Measurements from ENCODE around the gene NUMA1.

Gene NUMA1

DNA sequence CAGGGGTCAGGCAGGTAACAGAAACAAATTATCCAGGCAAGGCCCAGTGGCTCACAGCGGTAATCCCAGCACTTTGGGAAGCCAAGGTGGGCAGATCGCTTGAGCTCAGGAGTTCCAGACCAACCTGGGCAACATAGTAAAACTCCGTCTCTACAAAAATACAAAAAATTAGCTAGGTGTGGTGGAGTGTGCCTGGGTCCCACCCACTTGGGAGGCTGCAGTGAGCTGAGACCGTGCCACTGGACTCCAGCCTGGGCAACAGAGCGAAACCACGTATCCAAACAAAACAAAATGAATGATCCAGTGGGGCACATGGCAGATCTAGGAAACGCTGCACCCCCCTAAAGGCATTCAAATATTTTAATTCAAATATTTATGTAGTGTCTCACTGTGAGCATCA, 9.9 kb downstream of the NUMA1 start:
- DNase-seq: no peak
- in situ Hi-C loops (cut with MboI; ENCODE audit: low pct_unique_long_range_greater_than_20kb, low sequenced_read_pairs): no loop called here

DNA sequence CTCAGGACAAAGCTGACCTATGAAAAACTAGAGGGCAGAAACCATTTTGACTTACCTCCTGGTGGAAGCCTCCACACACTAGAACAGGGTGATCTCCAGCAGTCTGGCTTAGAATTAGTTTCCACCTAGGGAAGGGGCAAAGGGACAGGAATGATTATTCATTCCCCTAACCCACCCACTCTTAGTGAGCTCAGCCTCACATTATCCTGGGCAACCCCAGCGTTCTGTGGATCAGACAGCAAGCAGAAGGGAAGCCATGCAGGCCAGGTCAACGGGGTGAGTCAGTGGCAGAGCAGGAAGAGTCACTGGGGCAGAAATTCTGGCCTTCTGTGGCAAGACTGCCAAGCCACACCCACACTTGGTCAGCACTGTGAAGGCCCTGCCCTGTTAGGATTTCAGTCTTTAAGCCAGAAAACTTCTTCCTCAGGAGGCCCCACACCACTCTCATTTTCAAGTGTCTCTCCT, 10.5 kb downstream of the NUMA1 start:
- in situ Hi-C loops (cut with MboI; ENCODE audit: low pct_unique_long_range_greater_than_20kb, low sequenced_read_pairs): no loop called here
- no peak for DNase-seq

DNA sequence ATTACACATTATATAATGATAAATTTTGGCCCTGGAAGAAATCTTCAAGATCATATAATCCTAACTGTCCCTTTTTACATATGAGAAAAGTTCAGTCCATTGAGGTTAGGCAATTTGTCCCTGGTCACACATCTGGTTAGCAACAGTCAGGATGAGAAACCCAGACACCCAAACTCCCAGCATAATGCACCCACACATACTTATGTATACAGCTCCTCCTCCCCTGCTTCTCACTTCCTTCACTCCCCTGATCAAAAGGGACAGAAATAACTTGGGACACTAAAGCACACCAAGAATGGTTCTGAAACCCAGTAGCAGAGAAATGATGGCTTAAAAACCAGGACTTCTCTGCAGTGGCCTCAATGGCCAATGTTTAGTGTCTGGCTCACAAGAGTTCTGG, 11.1 kb downstream of the NUMA1 start:
- DNase-seq: no peak
- in situ Hi-C loops (cut with MboI; ENCODE audit: low pct_unique_long_range_greater_than_20kb, low sequenced_read_pairs): no loop called here

DNA sequence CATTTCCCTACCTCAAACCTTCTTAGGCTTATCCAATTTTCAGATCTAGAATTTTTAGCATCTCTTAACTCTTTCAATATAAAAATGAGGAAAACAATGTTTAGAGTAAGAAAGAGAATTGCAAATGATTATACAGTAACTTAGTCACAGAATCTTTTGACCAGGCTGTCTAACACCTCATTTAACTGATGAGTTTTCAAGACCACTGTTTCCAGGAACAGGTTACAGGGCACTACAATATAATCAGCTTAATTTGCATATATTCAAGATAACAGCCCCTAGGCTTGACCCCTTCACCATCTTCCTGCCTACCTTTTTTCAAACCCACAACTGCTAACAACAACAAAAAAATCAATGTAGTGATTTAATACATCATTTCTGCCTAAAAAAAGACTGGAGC, 12.7 kb downstream of the NUMA1 start:
- in situ Hi-C loops (cut with MboI; ENCODE audit: low pct_unique_long_range_greater_than_20kb, low sequenced_read_pairs): no loop called here
- DNase-seq: no peak

DNA sequence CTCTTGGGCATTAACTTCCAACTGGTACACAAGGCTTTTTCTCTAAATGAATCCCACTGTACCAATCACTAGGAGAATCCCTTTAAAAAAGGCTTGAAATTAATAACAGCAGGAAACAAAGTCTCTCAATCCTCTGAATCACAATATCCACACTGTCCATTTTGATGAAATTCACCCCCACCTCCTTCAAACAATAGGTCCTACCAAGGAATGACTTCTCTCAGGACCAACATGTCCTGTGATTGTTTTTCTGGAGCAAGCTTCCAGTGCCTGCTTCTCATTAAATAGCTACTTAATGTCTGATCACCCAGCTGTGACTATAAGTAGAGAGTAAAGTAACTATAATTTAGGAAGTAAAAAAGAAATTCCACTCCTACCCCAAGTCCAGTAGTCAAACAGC, 13.1 kb downstream of the NUMA1 start:
- in situ Hi-C loops (cut with MboI; ENCODE audit: low pct_unique_long_range_greater_than_20kb, low sequenced_read_pairs): no loop called here
- DNase-seq: no peak

DNA sequence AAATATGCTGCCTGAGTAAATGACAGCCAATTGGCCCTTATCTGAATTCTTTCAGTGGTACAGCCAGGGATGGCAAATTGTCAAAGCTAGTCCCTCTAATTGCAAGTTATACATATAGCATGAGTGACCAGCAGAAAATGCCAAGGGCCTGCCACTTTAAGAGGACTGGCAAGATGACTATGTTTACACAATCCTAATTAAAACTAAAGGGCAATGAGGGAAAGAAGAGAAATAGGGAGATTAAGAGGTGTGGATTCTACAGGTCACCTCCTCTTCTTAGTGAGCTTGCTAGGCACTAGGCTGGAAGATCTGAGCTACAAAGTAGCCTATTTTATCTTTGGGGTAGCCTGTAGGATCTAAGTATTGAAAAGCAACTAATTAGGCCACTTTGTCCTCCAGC, 13.5 kb downstream of the NUMA1 start:
- in situ Hi-C loops (cut with MboI; ENCODE audit: low pct_unique_long_range_greater_than_20kb, low sequenced_read_pairs): no loop called here

DNA sequence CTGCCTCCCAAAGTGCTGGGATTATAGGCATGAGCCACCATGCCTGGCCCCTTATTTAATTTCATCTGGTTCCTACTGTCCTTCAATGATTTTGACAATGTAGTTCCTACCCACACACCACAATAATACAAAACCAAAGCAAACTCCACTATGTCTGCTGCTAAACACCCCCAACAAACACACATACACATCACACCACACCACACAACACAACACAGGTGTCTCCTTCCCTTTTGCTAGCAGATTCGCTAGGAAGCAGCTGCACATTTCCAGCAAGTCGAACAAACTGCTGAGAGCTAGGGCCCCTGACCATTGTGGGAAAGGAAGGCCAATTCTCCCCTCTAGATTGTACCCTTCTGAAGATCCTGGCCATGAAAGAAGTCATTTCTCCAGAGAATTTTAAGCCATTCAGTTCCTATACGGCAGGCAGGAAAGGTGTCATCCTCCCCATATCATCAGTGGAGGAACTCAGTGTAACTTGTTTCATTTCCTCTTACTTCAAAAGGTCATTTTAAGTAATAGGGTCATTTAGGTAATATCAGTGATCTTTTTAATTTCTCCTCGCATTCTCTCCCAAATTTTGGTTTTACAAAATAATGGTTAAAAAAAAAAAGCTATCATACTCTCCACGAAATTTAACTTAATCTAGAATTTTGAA, 18.5 kb downstream of the NUMA1 start:
- no peak for DNase-seq
- in situ Hi-C loops (cut with MboI; ENCODE audit: low pct_unique_long_range_greater_than_20kb, low sequenced_read_pairs): no loop called here

More for the DNA sequence above, 13.5 kb downstream of the NUMA1 start:
- no peak for DNase-seq

DNA sequence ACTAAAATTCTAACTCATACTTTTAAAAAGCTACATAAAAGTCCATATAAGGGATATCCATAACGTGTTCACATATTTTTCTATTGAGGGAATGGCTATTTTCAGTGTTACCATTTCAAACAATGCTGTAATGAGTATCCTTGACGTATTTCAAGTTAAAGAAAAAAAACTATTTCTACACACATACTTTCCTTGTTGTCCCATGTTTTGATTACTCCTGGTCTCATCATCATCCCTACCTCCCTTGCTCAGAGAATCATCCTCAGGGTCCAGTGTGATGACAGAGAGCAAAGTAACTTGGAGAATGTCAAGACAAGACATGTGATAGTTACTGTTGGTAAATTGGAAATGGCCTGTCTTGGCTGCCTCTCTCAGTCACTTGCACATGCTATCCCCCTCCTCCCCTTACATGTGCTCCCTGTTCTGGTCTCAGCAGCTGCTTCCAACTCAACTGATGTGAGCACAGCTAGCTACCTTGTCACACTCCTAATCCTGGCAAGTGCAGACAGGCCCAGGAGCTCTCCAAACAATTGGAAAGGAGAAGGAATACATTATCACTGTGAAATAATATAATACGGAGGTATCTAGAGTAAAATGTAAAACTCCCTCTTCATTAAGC, 21.8 kb downstream of the NUMA1 start:
- DNase-seq: no peak
- in situ Hi-C loops (cut with MboI; ENCODE audit: low pct_unique_long_range_greater_than_20kb, low sequenced_read_pairs): no loop called here

DNA sequence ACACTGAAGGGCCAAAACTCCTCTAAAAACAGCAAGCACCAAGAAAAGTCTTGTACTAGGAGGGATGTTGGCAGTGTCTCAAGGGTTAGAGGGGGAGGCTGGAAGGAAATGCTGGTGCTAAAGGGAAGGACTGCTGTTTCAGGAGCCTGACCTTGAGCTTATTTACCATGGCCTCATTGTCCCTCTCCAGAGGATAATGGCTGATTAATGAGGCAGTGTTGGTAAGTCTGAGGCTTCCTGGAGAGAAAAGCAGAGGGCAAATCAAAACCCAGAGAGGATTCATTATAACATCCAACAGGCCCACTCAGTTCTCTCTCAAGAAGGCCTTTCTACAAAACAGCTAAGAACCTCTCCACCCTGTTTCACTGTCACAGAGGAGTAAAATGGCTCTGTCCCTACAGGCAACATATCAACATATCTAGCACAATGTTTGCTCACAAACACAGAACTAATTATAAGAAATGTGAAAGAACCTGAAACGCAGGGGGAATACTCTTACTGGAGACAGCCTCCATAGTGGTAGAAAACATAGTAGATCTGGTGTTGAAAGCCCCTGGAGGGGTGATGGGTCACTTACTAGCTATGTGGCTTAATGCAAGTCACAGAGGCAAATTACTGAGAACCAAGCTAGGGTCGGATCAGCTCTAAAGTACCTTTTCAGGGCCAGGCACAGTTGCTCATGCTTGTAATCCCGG, 31.4 kb downstream of the NUMA1 start:
- DNase-seq: no peak
- in situ Hi-C loops (cut with MboI; ENCODE audit: low pct_unique_long_range_greater_than_20kb, low sequenced_read_pairs): no loop called here

DNA sequence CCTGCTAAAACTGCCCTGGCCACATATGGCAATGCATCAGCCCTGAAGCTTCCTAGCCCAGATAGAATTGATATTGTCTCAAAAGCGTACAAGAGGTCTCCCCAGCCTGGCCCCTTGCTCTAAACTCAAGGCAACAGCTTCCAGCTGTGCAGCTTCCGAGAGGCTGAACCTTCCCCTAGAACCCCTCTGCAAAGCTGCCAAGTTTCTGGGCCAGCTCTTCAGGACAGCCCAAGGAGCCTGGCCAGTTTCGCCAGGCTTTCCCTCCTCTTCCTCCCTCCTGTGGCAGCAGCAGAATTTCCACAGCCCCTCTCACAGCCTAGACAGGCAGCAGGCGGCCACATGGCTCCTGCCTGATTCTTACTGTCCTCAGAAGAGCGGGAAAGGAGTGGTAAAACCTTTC, 34.5 kb downstream of the NUMA1 start:
- in situ Hi-C loops (cut with MboI; ENCODE audit: low pct_unique_long_range_greater_than_20kb, low sequenced_read_pairs): no loop called here
- no peak for DNase-seq

DNA sequence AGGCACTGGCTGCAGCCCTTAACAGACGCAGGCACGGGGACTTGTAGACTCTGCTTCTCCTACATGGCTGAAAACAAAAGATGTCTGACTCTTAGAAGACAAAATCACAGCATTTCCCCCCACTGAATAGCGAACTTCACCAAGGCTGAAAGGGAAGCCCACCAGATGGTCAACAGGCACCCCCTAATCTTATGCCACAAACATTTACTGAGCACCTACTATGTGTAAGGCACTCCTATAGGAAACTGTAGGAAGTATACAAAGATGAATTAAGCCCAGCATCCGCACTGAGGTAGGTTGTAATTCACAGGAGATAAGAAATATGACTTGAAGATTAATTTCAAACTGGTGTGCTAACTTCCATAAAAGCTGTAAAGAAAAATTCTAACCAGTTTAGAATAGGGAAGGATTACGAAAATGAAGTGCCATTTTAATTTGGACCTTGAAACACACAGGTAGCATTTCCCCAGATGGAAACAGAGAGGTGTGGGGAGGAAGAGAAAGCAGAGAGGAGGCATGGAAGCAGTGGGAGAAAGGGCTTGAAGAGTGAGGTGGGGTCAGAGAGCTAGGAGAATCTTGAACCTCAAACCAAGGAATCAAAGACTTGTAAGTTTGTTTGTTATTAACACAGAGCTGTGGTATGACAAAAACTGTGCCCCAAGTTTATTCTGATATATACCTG, 38.1 kb downstream of the NUMA1 start:
- in situ Hi-C loops (cut with MboI; ENCODE audit: low pct_unique_long_range_greater_than_20kb, low sequenced_read_pairs): no loop called here
- no peak for DNase-seq

DNA sequence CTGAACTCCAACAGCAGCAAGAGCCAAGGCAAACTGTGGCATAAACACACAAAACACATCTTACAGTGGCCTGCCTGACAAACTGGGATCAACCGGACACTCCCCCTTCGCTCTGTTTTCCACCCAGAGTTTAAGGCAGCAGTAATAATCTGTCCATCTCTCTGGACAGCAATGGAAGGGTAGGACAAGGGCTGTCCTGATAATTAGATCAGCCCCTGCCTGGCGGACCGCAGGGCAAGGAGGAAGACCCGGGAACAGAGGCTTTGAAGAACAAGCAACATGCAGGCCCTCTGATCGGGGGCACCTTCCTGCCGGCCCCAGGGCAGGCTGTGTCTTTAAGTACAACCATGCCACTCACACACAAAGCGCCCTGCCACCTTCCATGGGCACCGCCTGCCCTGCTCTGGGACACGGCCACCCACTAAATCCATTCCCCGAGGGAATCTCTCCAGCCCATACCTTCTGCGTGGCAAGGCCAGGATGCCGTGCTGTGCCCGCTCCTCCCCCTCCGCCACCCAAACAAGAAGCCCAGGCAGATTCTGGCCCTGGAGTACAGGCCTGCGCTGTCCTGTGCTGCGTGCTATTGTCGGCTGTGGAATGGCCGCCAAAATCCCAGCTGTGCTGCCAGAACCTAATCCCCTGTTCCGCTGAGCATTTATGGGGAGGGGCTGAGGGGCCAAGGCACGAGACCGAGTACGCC, 38.8 kb downstream of the NUMA1 start:
- peak; percentile 71 for DNase-seq
- in situ Hi-C loops (cut with MboI; ENCODE audit: low pct_unique_long_range_greater_than_20kb, low sequenced_read_pairs): no loop called here

DNA sequence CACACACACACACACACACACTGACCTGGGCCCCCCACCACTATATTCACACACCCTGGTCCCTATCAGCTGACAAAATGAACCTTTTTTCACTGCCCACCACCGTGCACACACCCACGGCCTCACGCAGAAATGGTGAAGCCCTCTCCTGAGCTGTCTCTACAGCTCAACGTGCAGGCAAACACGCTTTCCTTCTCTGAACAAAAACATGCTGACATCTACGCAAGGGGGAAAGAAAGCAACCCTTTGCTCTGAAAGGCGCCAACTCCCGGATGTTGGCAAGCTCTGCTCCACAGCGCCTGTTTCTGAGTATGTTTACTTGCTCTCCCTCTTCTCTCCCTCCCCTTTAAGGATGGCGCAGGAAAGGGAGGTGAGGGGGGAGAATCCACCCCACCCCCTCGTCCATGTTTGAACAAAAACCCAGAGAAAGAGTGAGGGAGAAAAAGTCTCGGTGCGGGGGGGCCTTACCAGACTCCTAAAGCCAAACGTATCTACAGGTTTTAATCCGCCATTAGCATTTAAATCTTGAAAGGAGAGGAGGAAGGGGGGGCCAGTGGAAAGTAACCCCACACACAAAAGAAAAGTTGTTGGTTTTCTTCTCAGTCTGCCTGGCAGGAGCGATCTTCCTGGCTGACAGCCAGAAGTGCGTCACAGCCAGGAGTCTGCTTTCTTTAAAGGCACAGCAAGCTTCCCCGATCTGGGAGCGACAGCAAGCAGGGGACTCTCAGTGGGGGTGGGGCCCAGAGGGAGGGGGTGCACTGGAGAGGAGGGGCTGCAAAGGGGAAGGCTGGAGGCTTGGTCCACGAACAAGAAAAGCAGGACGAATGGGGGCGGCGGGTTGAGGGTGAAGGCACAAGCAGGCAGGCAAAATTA, 39.6 kb downstream of the NUMA1 start:
- in situ Hi-C loops (cut with MboI; ENCODE audit: low pct_unique_long_range_greater_than_20kb, low sequenced_read_pairs): no loop called here
- DNase-seq: peak; percentile 87

DNA sequence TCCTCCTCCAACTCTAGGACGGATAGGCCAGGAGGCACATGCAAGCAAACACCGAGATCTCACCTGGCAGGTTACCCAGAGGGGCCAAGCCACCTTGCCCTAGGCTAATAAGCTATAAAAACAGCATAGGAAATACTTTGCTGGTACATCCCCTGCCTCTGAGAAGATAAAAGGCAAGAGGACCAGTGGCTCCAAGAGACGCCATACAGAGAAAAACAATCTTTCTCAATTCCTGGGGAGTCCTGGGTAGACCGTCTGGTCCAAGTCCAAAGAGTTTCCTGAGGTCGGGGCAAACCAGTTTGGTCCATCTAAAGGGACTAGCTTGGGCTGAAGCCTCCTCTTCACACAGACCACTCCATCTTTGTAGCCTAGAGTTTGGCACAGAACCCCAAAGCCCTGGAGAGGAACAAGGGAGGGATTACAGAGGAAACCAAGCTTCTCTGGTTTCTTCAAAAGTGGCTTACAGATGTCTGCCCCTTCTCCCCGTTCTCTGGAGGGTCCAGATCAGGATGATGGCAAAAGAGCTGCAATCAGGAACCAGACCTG, 40.4 kb downstream of the NUMA1 start:
- in situ Hi-C loops (cut with MboI; ENCODE audit: low pct_unique_long_range_greater_than_20kb, low sequenced_read_pairs): no loop called here
- no peak for DNase-seq

DNA sequence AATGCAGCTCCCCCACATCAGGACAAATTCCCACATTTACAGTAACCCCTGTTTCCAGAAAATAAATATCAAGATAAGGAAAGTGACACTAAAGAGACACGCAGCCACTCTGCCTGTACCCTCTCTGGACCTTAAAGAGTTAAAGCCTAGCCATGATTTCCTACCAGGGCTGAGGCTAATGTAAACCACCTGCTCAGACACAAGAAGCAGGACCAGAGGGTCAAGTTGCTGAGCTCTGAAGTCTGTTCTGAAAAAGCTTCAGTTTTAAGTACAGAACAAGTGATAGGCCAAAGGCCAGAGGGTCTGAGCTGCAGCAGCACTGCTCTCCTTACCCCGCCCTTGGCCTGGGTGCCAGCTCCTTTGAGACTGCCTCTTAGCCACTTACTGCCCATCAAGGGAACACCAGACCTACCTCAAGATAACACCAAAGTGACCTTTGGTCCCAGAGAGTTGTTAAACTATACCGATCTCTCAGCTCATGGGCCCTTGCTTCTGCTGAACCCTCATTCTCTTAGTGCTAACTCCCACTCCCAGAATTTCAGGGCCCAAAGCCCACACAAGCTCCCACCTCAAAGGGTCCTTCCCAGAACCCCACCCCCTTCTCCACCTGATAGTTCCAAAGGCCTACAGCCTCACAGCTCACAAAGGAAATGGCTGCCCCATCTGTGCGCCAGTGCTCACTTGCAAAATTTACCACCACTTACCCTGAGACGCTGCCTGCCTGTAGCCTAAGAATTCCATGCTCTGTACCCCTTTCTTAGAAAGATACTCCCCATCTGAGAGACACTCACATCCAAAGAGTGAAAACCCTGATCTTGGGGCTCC, 41.1 kb downstream of the NUMA1 start:
- no peak for DNase-seq
- in situ Hi-C loops (cut with MboI; ENCODE audit: low pct_unique_long_range_greater_than_20kb, low sequenced_read_pairs): no loop called here

DNA sequence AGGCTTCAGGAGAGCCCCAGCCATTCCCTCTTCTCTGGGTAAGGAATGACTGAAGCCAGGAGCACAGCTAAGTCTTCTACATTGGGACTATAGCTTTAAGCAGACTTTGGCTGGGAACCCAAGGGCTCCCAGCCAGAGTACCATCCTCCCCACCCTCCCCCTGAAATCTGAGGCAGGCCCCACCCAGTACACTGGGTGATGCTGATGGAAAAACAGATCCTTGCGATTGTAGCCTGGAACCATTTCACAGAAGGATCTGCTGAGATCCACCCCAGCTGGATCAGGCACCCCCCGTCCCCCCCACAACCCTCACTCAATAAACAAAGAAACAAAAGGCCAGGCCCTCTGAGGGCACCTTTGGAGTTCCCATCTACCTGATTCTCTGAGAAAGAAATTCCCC, 41.9 kb downstream of the NUMA1 start:
- DNase-seq: no peak
- in situ Hi-C loops (cut with MboI; ENCODE audit: low pct_unique_long_range_greater_than_20kb, low sequenced_read_pairs): no loop called here

DNA sequence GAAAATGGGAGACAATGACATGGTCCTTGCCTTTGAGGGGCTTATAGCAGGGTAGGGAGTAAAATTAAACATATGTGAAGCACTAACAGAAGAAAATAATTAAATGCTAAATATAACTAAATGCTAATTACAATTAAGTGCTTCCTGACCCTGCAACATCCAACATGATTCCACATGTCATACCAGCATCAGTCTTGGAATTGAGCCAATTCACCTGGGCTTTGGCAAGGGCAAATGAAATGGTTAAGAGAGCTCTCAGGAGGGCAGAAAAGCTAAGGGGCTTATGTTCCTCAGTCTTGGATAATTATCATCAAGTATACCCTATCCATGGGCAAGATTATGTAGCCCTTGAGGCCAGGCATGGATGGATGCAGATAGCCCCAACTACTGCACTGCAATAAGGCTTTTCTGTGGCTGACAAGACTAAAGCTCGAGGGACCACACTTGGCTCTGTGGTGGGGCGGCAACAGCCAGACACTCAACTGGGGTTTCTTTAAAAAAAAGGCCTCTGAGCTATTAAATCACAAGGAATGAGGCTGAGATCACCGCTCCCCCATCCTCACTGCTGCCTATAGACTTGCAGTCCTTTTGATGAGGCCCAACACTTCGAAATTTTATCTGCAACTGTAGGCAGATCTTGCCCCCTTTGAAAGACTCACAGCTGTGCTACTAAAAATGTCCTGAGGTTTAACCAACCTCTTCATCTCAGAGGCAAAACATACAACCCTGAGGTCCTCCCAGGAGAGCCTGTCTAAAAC, 42.6 kb downstream of the NUMA1 start:
- no peak for DNase-seq
- in situ Hi-C loops (cut with MboI; ENCODE audit: low pct_unique_long_range_greater_than_20kb, low sequenced_read_pairs): no loop called here
